ENCODE measurements around the gene LIPK. TPM values are rescaled to one million over a fixed set of nuclear protein-coding genes. Genes with fewer than 3 reads are reported as not detected.

The LIPK gene
- total RNA-seq, 4 donors from 2014 or later, result not detected

GRCh38 chr10:88676283-88677060 is 29.6 kb upstream of the LIPK start:
- Histone ChIP-seq H3K9me3 (no peaks in the 10 kb centered on the region), H3K4me1 (no peaks in the 10 kb centered on the region), H3K27ac (no peak overlapping the region), H3K36me3 (no peaks in the 10 kb centered on the region), H3K27me3 (no peaks in the 10 kb centered on the region), H3K4me3 (replicated peaks in 1 of 3) (no peak overlapping the region)
- TF ChIP-seq POLR2A (IDR thresholded peaks at IDR 0.05) (no peak), CTCF (IDR thresholded peaks at IDR 0.05) (no peak)
- 77 to 90% methylated on average over 4 of the region's 4 CpGs for WGBS, 2 donors
- no peak for DNase-seq
- intact Hi-C loops (cut with DNase I), result no loop called here

GRCh38 chr10:88680958-88681357 is 25.1 kb upstream of the LIPK start:
- H3K4me1 ChIP-seq, result no peaks in the 10 kb centered on the region
- no peak for DNase-seq
- no peak overlapping the region for H3K27ac ChIP-seq
- H3K27me3 ChIP-seq, result no peaks in the 10 kb centered on the region
- intact Hi-C loops (cut with DNase I), result no loop called here
- no peak for TF ChIP-seq CTCF (IDR thresholded peaks at IDR 0.05)
- no peak for TF ChIP-seq POLR2A (IDR thresholded peaks at IDR 0.05)
- H3K9me3 ChIP-seq, result no peaks in the 10 kb centered on the region
- H3K36me3 ChIP-seq, result no peaks in the 10 kb centered on the region
- H3K4me3 ChIP-seq (replicated peaks in 1 of 3), result no peak overlapping the region
- 94 to 95% methylated on average over 4 of the region's 4 CpGs for WGBS, 2 donors

- no peak for DNase-seq
- Histone ChIP-seq H3K4me1 (no peaks in the 10 kb centered on the region), H3K36me3 (no peaks in the 10 kb centered on the region), H3K4me3 (replicated peaks in 1 of 3) (no peak overlapping the region), H3K9me3 (no peaks in the 10 kb centered on the region), H3K27ac (no peak overlapping the region), H3K27me3 (no peaks in the 10 kb centered on the region)
- TF ChIP-seq POLR2A (IDR thresholded peaks at IDR 0.05) (no peak), CTCF (IDR thresholded peaks at IDR 0.05) (no peak)
- intact Hi-C loops (cut with DNase I), result no loop called here
- WGBS, 2 donors, result 84% methylated on average over 4 of the region's 4 CpGs
Observed at GRCh38 chr10:88682491-88682890, 23.6 kb upstream of the LIPK start.

GRCh38 chr10:88687853-88688467 is 18.1 kb upstream of the LIPK start:
- intact Hi-C loops (cut with DNase I), result no loop called here

More at GRCh38 chr10:88687853-88688467, 18.1 kb upstream of the LIPK start:
- Histone ChIP-seq H3K9me3 (no peaks in the 10 kb centered on the region), H3K36me3 (no peaks in the 10 kb centered on the region), H3K4me1 (no peaks in the 10 kb centered on the region), H3K27me3 (no peaks in the 10 kb centered on the region), H3K27ac (no peak overlapping the region), H3K4me3 (replicated peaks in 1 of 3) (no peak overlapping the region)
- DNase-seq, result no peak
- TF ChIP-seq POLR2A (IDR thresholded peaks at IDR 0.05), result no peak
- peak; percentile 20 to 74 (median 54) for TF ChIP-seq CTCF (IDR thresholded peaks at IDR 0.05)

Measured in thyroid gland (tissue), 4 donors.